Nucleus accumbens (tissue), 56 donors: ENCODE results near the gene PPL.

Experiments
- DNase-seq, 56 donors: peaks; one replicate each; lab custom pipeline; 2025; lab: John Stamatoyannopoulos, UW

PPL gene

DNA sequence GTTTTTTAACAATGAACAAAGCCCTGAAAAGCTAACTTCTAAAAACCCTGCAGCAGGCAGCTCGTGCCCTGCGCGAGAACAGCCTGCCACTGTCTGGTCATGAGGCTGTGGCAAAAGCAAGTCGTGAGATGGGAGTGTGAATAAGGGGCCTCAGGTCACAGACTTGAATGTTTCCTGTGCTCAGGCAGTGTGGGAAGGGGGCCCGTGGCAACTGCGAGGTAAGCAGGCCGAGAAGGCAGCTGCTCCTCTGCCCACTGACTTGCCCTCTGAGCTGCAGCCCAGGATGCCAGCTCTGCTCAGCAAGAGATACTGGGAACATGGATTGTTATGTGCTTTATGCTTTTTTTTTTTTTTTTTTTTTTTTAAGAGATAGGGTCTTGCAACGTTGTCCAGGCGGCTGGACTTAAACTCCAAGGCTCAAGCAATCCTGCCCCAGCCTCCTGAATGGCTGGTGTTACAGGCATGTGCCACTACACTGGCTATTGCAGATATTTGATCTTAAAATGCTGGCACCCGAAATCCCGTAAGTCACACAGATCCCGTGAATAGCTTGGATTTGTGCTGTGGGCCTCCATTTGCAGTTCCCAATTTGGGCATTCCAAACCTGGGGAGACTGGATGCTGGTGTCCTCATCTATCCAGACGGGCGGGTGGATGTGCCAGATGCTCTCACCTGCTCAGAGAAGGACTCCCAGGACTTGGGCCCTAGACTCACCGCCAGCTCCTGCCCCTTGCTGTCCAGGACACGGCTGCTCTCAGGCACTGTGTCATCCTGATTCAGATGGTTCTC, 45.7 kb downstream of the PPL start:
- no peak for DNase-seq

DNA sequence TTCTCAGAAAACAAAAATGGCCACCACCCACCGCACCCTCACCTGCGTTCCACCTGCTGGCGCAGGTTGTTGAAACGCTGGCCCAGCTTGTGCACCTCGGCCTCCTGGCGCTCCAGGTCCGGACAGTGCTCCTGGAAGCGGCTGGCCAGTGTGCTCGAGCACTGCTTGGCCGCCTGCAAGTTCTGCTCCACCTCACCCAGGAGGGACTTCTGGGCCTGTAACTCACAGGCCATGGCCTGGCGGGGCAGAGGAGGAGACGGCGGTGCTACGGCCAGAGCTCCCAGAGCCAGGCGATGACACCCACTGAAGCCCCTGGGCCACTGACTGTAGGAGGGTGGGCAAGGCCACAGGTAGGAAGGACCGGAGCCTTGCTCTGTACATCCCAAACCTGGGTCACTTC, 46.3 kb downstream of the PPL start:
- DNase-seq: no peak

DNA sequence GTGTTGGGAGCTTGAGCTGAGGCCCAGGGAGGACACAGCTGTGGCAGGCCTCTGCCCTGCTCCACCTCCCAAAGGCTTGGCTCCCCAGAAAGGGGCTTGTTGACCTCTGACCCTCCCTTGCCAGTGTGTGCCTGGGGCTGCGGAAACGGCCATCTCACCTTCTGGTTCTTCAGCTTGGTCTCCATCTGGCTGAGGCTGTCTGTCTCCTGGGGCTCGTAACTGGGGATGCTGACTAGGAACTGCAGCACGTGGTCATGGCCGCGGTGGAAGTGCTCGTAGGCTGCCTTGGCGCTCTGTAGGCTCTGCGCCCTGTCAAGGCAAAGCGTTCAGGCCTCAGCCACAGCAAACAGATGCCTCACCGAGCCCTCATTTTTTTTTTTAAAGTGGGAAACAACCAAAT, 46.9 kb downstream of the PPL start:
- DNase-seq: no peak

- no peak for DNase-seq
These were observed 48.4 kb downstream of the PPL start for GRCh38 chr16:4888428-4889135.

DNA sequence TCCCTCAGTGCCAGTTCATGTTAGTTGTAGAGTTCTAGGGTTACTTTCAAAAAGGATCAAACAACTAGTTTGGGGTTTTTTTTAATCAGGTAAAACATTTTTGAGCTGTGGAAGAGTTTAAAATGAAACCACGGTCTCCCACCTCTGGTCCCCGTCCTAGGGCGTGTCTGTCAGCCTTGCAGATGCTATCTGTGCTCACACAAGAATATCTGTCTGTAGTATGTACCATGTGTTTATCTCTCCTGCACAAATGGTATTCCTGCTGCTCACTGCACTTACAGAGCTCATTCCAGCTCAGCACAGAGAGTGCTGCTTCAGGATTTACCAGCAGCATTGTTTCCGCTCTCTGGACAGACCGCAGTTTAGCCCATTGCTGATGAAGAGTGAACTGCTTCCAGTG, 50.8 kb downstream of the PPL start:
- DNase-seq: no peak

- no peak for DNase-seq
These were observed 51.7 kb downstream of the PPL start for GRCh38 chr16:4884972-4885874.

DNA sequence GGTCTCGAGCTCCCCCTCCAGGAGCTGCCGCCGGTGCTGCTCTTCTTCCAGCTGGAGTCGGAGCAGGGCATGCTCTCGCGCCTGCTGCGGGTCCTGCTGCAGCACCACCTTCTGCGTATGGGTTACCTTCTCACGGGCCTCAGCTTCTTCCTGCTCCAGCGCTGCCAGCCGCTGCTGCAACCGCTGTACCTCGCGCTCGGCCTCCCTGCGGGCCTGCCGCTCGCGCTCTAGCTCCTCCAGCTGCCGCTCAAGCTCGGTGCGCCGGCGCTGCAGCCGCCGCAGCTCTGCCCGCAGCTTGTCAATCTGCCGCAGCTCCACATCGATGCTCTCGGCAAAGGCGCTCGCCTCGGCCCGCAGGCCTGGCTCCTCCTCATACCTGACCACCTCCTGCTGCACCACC, 52.7 kb downstream of the PPL start:
- no peak for DNase-seq

DNA sequence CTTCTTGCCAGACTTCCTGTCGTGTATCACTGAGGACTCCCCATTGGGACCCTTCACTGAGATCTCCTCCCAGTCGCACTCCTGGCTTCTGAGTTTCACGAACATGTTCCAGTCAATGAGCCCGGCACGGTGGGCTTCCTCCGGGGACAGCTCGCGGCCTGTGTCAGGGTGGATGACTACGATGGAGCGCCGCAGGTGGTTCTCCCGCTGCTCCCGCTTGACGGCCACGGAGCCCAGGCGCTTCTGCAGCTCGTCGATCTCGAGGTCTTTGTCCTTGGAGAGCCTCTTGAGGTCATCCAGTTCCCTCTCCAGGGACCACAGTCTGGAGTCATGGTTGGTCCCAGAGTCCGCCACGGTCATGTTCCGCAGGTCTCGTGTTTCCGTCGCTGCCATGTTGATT, 53.4 kb downstream of the PPL start:
- no peak for DNase-seq

DNA sequence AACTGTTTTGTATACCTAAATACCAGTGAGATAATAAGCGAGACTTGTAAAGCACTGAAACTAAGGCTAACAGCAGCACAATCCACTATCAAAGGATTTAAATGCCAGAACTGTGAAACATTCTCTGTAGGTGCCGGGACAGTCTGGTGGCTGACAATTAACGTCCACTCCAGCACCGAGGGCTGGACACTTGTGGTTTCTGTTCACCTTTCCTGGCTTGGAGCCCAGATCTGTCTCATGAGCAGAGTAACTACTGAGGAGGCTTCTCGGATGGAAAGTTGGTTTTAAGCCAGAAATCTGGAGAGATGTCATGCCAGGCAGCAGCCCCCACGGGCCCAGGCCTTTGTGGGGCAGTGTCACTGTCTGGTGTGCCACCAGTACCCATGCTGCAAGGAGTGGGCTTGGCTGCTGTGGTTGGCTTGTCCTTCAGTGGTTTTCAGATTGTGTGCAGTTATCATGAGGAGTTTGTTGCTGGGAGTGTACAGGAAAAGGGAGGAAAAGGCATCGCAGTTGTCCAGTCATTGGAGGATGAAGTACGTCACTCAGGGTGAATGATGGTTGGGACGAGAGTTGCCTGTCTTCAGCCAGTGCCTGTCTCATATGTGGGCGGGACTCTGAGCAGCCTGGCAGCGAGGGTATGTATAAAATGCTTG, 54.2 kb downstream of the PPL start:
- no peak for DNase-seq

- DNase-seq: no peak
These were observed 54.8 kb downstream of the PPL start for GRCh38 chr16:4882000-4882632.

- DNase-seq: no peak
These were observed 56.9 kb downstream of the PPL start for GRCh38 chr16:4880006-4880580.

GRCh38 chr16:4879049-4879448, 57.9 kb downstream of the PPL start:
- no peak for DNase-seq

DNA sequence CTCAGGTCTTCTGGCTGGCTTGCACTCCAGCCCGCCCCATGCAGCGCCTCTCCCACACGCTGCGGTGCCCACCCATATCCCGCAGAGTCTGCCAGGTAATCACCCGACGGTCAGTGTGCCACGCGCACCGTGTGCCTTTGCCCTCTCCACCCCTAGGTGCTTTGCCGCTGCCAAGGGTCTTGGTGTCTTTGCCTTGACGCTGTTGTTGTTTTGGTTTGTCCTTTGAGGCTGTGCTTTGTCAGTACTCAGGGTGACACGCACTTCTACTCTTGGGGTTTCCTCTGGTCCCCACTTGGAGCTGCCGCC, 59.6 kb downstream of the PPL start:
- no peak for DNase-seq

- no peak for DNase-seq
These were observed 60.1 kb downstream of the PPL start for GRCh38 chr16:4876646-4877379.

- no peak for DNase-seq
These were observed 62.3 kb downstream of the PPL start for GRCh38 chr16:4874666-4875065.

- no peak for DNase-seq
These were observed 63.9 kb downstream of the PPL start for GRCh38 chr16:4873091-4873490.

- DNase-seq: no peak
These were observed 65.9 kb downstream of the PPL start for GRCh38 chr16:4871071-4871470.

- DNase-seq: peak in 15 of 56 donors; percentile 9 to 61 (median 23)
These were observed 66.7 kb downstream of the PPL start for GRCh38 chr16:4870138-4870671.
